Measurements from ENCODE around the gene CCDC85C.

- TF ChIP-seq YY1 (IDR thresholded peaks at IDR 0.05; ENCODE audit: extremely low read depth, insufficient replicate concordance, low read depth, low read length) (no peak), CTCF (IDR thresholded peaks at IDR 0.05 in 2 of 3, conservative IDR thresholded peaks at IDR 0.05 in 1 of 3; ENCODE audit: borderline replicate concordance in 1 of 3, insufficient read depth in 1 of 3, low read depth in 2 of 3, low read length in 2 of 3) (no peak), CEBPB (IDR thresholded peaks at IDR 0.05; ENCODE audit: low read depth) (no peak), ZFX (IDR thresholded peaks at IDR 0.05) (no peak), ZNF274 (IDR thresholded peaks at IDR 0.05; ENCODE audit: low read depth, low read length) (no peak), POLR2A (IDR thresholded peaks at IDR 0.05; ENCODE audit: borderline replicate concordance, extremely low read depth, insufficient read depth, insufficient read length) (no peak), POLR2AphosphoS5 (IDR thresholded peaks at IDR 0.05; ENCODE audit: low read depth, low read length) (no peak), REST (IDR thresholded peaks at IDR 0.05; ENCODE audit: low read depth) (no peak), SRF (IDR thresholded peaks at IDR 0.05; ENCODE audit: low read depth) (no peak), TCF7L2 (IDR thresholded peaks at IDR 0.05; ENCODE audit: borderline replicate concordance, extremely low read depth, insufficient read depth, insufficient read length) (no peak), ELF1 (IDR thresholded peaks at IDR 0.05; ENCODE audit: borderline replicate concordance, low read depth) (no peak), SP1 (IDR thresholded peaks at IDR 0.05; ENCODE audit: low read depth) (no peak)
Measured at GRCh38 chr14:99571303-99571986, 32.6 kb downstream of the CCDC85C start.

Measured in HCT116 (cell line).